Stomach (tissue), 9 donors: Measurements from ENCODE around the gene SDF2L1. TPM values are rescaled to one million over a fixed set of nuclear protein-coding genes. Genes with fewer than 3 reads are reported as not detected.
A peak's percentile ranks its signal among the peaks of the same experiment; 100 is the strongest.
"Not testable (repeated sequence)": the region's sequence is repeated elsewhere in the genome, so short reads cannot be mapped to it uniquely, and the experiment has no call there.

Experiments
- DNase-seq, 2 donors: peaks; one replicate each; pipeline versions ENCODE4 v3.0.0 to v3.0.0-alpha.2; 2013 to 2019
- H3K27ac ChIP-seq, 5 donors: fragments of 200-600 bp in 4 of 5; sonication (generic) in 4 of 5; one replicate each; pipeline ENCODE4 v1.5.1; 2013 to 2019; ENCODE audit warnings: mild to moderate bottlenecking in 1 of 5, moderate library complexity in 1 of 5
- H3K27me3 ChIP-seq, 3 donors: fragments of 200-600 bp; sonication (generic); one replicate each; pipeline ENCODE4 v1.5.1; 2017 to 2019; ENCODE audit warnings: mixed run types in 1 of 3
- H3K36me3 ChIP-seq, 4 donors: fragments of 200-600 bp; sonication (generic); 1 replicate in 3 of 4; 2 replicates in 1 of 4; pipeline ENCODE4 v1.5.1; 2016 to 2019
- H3K4me1 ChIP-seq, 4 donors: fragments of 200-600 bp; sonication (generic); one replicate each; pipeline ENCODE4 v1.5.1; 2016 to 2019
- H3K4me3 ChIP-seq, 4 donors: fragments of 200-600 bp; sonication (generic) in 3 of 4; one replicate each; pipeline ENCODE4 v1.5.1; 2016 to 2019; ENCODE audit warnings: mild to moderate bottlenecking in 1 of 4
- H3K9me3 ChIP-seq, 4 donors: fragments of 200-600 bp; sonication (generic); one replicate each; pipeline ENCODE4 v1.5.1; 2016 to 2019
- EP300 ChIP-seq: sonication (generic); formaldehyde crosslinking; IDR thresholded peaks from one replicate; pipeline ENCODE4 v1.6.1; 2017; ENCODE audit warnings: antibody characterized with exemption
- POLR2A ChIP-seq, 4 donors: fragments of 450-650 bp; IDR thresholded peaks; one replicate each; pipeline ENCODE4 v1.6.1; 2016; ENCODE audit warnings: antibody characterized with exemption in 4 of 4, control low read depth in 2 of 4, mild to moderate bottlenecking in 1 of 4, moderate library complexity in 1 of 4
- POLR2AphosphoS5 ChIP-seq, 3 donors: sonication (generic); formaldehyde crosslinking; IDR thresholded peaks; one replicate each; pipeline ENCODE4 v1.6.1; 2016; ENCODE audit warnings: antibody characterized with exemption in 3 of 3
- WGBS, 5 donors: extraction: QIAGEN DNeasy Blood & Tissue Kit in 3 of 5; methylation state at CpG; one replicate each; pipeline versions ENCODE4 v1.1.5 to v1.1.7; 2013 to 2018; 5-methylcytosine and 5-hydroxymethylcytosine counted together
- intact Hi-C: fragments of 100-400 bp; cut with DNase I; formaldehyde crosslinking; loops from one replicate; pipeline ENCODE4 v1.15.1; 2023; ENCODE audit warnings: low total_unique reads
- polyA plus RNA-seq, 3 donors: library from polyadenylated mRNA; stranded (reverse); fragments of 200-250 nt; gene quantifications; one replicate each; pipeline ENCODE4 v1.2.3, GENCODE V29; 2013
- total RNA-seq, 5 donors: library from RNA; depleted of rRNA; stranded (reverse); fragments of >200 nt; gene quantifications; one replicate each; pipeline versions ENCODE4 v1.1.0 to v1.2.3, GENCODE V29; 2014 to 2016
- TF ChIP-seq, protein P1 (sequence below), 7 experiments: fragments of 450-650 bp in 4 of 7; fragments of 200-600 bp in 3 of 7; sonication (generic) in 3 of 7; IDR thresholded peaks; one replicate each; pipeline ENCODE4 v1.5.1; 2016 to 2019; ENCODE audit warnings: antibody characterized with exemption in 7 of 7, control low read depth in 2 of 7, mild to moderate bottlenecking in 1 of 7
- donor health status: healthy with polysubstance abuse.
- donor health status: Bipolar disorder and iron deficiency.
- donor health status: healthy.

Gene SDF2L1
- total and polyA plus RNA-seq, 8 donors: 4.0 to 101 (median 36.4) TPM; not detected in 1

DNA sequence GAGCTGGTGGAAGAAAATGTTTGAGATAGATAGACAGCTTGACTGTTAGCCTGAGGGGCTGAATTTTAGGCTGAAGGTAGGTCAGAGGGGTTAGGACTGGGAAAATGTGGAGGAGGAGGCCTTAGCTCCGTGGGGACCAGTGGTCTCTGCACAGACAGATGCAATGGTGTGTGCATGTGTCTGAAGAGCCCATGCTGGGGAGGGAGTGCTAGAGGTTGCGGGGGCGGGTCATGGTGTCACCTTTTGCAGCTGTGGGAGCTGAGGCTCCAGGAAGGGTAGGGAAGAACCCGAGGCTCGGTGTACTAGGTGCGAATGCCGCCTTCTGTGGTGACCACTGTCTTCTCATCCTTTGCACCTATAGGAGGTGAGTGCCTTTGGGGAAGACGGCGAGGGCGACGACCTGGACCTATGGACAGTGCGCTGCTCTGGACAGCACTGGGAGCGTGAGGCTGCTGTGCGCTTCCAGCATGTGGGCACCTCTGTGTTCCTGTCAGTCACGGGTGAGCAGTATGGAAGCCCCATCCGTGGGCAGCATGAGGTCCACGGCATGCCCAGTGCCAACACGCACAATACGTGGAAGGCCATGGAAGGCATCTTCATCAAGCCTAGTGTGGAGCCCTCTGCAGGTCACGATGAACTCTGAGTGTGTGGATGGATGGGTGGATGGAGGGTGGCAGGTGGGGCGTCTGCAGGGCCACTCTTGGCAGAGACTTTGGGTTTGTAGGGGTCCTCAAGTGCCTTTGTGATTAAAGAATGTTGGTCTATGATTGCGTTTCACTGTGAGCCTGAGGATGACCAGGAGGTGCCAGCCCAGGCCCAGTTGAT is 1.6 kb downstream of the SDF2L1 start:
- Histone ChIP-seq H3K4me1 (peaks cover 21 to 39% (median 35%) of the 10 kb centered on the region in 4 donors), H3K9me3 (no peaks in the 10 kb centered on the region), H3K27me3 (no peaks in the 10 kb centered on the region), H3K27ac (no peak overlapping the region), H3K4me3 (peak overlapping the region in 3 of 4 donors; percentile 76 to 80 (median 79)), H3K36me3 (peaks cover 8 to 36% (median 20%) of the 10 kb centered on the region in 4 donors)
- no peak for DNase-seq
- 84 to 89% (median 86%) methylated on average over 21 to 22 of the region's 22 CpGs for whole genome bisulfite sequencing, 5 donors
- intact Hi-C loops: no loop called here
- TF ChIP-seq, protein P1, sequence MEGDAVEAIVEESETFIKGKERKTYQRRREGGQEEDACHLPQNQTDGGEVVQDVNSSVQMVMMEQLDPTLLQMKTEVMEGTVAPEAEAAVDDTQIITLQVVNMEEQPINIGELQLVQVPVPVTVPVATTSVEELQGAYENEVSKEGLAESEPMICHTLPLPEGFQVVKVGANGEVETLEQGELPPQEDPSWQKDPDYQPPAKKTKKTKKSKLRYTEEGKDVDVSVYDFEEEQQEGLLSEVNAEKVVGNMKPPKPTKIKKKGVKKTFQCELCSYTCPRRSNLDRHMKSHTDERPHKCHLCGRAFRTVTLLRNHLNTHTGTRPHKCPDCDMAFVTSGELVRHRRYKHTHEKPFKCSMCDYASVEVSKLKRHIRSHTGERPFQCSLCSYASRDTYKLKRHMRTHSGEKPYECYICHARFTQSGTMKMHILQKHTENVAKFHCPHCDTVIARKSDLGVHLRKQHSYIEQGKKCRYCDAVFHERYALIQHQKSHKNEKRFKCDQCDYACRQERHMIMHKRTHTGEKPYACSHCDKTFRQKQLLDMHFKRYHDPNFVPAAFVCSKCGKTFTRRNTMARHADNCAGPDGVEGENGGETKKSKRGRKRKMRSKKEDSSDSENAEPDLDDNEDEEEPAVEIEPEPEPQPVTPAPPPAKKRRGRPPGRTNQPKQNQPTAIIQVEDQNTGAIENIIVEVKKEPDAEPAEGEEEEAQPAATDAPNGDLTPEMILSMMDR (IDR thresholded peaks at IDR 0.05): no peak
- TF ChIP-seq EP300 (no peak), POLR2A (IDR thresholded peaks at IDR 0.05) (no peak), POLR2AphosphoS5 (IDR thresholded peaks at IDR 0.05) (no peak)

DNA sequence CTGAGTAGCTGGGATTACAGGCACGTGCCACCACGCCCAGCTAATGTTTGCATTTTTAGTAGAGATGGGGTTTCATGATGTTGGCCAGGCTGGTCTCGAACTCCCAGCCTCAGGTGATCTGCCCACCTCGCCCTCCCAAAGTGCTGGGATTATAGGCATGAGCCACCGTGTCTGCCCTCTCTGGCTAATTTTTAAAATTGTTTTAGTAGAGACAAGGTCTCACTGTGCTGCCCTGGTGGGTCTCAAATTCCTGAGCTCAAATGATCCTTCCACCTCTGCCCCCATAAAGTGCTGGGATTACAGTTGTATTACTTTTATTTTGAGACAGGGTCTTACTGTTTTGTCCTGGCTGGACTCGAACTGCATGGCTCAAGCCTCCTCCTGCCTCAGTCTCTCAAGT is 3.4 kb downstream of the SDF2L1 start:
- H3K27ac ChIP-seq, DNase-seq, H3K27me3 ChIP-seq, H3K9me3 ChIP-seq, H3K4me3 ChIP-seq, intact Hi-C loops: not testable (repeated sequence)
- 74 to 89% (median 79%) methylated on average over 6 of the region's 6 CpGs for WGBS, 5 donors
- Histone ChIP-seq H3K36me3 (peaks cover 8 to 47% (median 28%) of the 10 kb centered on the region in 4 donors), H3K4me1 (peaks cover 21 to 39% (median 35%) of the 10 kb centered on the region in 4 donors)

DNA sequence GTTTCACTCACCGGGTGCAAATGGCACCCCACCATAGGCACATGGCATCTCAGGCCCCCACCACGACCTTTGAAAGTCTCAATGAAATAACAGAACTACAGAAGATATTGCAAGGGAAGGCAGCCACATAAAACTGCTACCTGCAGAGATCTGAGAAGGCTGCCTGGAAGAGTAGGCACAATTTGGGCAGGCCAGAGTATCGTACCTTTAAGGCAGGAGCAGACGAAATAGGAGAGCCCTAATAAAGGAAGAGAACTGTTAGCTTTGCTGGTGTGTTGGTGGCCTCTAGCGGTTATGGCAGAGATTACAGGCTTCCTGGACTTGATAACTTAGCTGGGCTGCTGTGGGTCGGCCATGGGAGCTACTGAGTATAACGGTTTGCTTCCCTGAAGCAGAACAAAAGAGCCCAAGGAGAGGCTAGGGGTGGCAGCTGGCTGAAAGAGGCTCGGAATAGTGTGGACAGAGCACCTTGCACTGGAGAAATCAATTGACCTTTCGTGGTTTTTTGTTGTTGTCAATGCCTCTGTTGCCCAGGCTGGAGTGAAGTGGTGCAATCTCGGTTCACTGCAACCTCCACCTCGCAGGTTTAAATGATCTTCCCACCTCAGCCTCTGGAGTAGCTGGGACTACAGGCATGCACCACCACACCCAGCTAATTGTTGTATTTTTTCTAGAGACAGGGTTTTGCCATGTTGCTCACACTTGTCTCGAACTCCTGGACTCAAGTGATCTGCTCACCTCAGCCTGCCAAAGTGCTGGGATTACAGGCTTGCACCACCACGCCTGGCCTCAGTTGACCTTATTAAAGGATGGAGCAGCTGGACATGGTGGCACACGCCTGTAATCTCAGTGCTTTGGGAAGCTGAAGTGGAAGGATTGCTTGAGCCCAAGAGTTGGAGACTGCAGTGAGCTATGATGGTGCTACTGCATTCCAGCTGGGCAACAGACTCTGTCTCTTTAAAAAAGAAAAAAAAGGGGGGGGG is 4.8 kb downstream of the SDF2L1 start:
- peak; percentile 83 to 94 for DNase-seq
- no peaks in the 10 kb centered on the region for H3K27me3 ChIP-seq
- WGBS, 5 donors: 40 to 50% (median 44%) methylated on average over 14 of the region's 14 CpGs
- no peak for TF ChIP-seq POLR2A (IDR thresholded peaks at IDR 0.05)
- TF ChIP-seq POLR2AphosphoS5 (IDR thresholded peaks at IDR 0.05): peak in 1 of 3 donors; percentile 42
- TF ChIP-seq, protein P1 (IDR thresholded peaks at IDR 0.05): peak in 5 of 7 experiments; percentile 70 to 85 (median 79)
- H3K4me3 ChIP-seq: no peak overlapping the region
- H3K9me3 ChIP-seq: no peaks in the 10 kb centered on the region
- no peak overlapping the region for H3K27ac ChIP-seq
- intact Hi-C loops: no loop called here
- peaks cover 8 to 47% (median 28%) of the 10 kb centered on the region in 4 donors for H3K36me3 ChIP-seq
- peaks cover 22 to 42% (median 38%) of the 10 kb centered on the region in 4 donors for H3K4me1 ChIP-seq

DNA sequence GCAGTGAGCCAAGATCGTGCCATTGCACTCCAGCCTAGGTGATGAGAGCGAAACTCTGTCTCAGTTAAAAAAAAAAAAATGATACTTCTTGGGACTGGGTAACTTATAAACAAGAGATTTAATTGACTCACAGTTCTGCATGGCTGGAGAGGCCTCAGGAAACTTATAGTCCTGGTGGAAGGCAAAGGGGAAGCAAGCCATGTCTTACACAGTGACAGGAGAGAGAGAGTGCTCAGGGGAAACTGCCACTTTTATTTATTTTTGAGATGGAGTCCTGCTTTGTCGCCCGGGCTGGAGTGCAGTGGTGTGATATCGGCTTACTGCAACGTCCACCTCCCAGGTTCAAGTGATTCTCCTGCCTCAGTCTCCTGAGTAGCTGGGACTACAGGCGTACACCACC is 8.2 kb downstream of the SDF2L1 start:
- Histone ChIP-seq H3K36me3 (peaks cover 4 to 33% (median 20%) of the 10 kb centered on the region in 4 donors), H3K27me3 (no peaks in the 10 kb centered on the region), H3K27ac (no peak overlapping the region), H3K4me3 (no peak overlapping the region), H3K4me1 (peaks cover 15 to 35% (median 33%) of the 10 kb centered on the region in 4 donors), H3K9me3 (no peaks in the 10 kb centered on the region)
- intact Hi-C loops: no loop called here
- TF ChIP-seq EP300 (no peak), POLR2AphosphoS5 (IDR thresholded peaks at IDR 0.05) (no peak), POLR2A (IDR thresholded peaks at IDR 0.05) (no peak)
- TF ChIP-seq, protein P1 (IDR thresholded peaks at IDR 0.05): no peak
- WGBS, 5 donors: 83 to 96% (median 85%) methylated on average over 7 of the region's 7 CpGs
- DNase-seq: no peak
